Bronchial epithelial cell (primary cell): Measurements from ENCODE around the gene TFAP2C. TPM values are rescaled to one million over a fixed set of nuclear protein-coding genes. Genes with fewer than 3 reads are reported as not detected.
"Not testable (repeated sequence)": the region's sequence is repeated elsewhere in the genome, so short reads cannot be mapped to it uniquely, and the experiment has no call there.

Experiments used
- DNase-seq: peaks from one replicate; pipeline ENCODE4 v3.0.0-alpha.2; 2010; ENCODE audit warnings: low read depth
- FAIRE-seq: peaks from 2 replicates; lab custom pipeline; 2011; peaks lifted over from hg19 to GRCh38; lab: Jason Lieb, UNC
- H3K27me3 ChIP-seq: 2 replicates; pipeline ENCODE4 v1.5.1; 2011; ENCODE audit warnings: low read length; ENCODE audit not compliant: control insufficient read depth, insufficient read depth
- H3K36me3 ChIP-seq: 2 replicates; pipeline ENCODE4 v1.5.1; 2011; ENCODE audit warnings: low read length; ENCODE audit not compliant: control insufficient read depth, insufficient read depth
- H3K4me3 ChIP-seq: 2 replicates; pipeline ENCODE4 v1.5.1; 2011; ENCODE audit warnings: mild to moderate bottlenecking, low read depth, low read length, control low read depth
- total RNA-seq: library from RNA; depleted of rRNA; stranded (reverse); fragments of >200 nt; gene quantifications from 2 replicates; pipeline ENCODE4 v1.2.1, GENCODE V29; 2014
- TF ChIP-seq, protein P1 (sequence below): IDR thresholded peaks from 2 replicates; pipeline ENCODE4 v1.5.1; 2011; ENCODE audit warnings: mild to moderate bottlenecking, moderate library complexity, low read length, control low read depth, inconsistent platforms; ENCODE audit not compliant: insufficient read depth, severe bottlenecking

Gene TFAP2C
- total RNA-seq, 1 donor from 2014 or later = 2.9 TPM

DNA sequence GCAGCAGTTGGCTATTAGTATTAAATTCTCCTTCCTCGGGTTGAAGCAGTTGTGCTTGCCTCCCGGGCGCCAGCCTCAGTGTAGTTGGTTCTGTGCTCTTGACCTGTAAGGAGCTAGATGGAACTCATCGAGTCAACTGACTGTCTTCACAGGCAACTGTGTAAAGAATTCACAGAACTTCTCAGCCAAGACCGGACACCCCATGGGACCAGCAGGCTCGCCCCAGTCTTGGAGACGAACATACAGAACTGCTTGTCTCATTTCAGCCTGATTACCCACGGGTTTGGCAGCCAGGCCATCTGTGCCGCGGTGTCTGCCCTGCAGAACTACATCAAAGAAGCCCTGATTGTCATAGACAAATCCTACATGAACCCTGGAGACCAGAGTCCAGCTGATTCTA lies 8.5 kb downstream of the TFAP2C start:
- peaks cover 4% of the 10 kb centered on the region for H3K36me3 ChIP-seq
- no peak for FAIRE-seq
- TF ChIP-seq, protein P1, sequence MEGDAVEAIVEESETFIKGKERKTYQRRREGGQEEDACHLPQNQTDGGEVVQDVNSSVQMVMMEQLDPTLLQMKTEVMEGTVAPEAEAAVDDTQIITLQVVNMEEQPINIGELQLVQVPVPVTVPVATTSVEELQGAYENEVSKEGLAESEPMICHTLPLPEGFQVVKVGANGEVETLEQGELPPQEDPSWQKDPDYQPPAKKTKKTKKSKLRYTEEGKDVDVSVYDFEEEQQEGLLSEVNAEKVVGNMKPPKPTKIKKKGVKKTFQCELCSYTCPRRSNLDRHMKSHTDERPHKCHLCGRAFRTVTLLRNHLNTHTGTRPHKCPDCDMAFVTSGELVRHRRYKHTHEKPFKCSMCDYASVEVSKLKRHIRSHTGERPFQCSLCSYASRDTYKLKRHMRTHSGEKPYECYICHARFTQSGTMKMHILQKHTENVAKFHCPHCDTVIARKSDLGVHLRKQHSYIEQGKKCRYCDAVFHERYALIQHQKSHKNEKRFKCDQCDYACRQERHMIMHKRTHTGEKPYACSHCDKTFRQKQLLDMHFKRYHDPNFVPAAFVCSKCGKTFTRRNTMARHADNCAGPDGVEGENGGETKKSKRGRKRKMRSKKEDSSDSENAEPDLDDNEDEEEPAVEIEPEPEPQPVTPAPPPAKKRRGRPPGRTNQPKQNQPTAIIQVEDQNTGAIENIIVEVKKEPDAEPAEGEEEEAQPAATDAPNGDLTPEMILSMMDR = no peak
- no peak for DNase-seq
- H3K27me3 ChIP-seq = no peaks in the 10 kb centered on the region
- no peak overlapping the region for H3K4me3 ChIP-seq

DNA sequence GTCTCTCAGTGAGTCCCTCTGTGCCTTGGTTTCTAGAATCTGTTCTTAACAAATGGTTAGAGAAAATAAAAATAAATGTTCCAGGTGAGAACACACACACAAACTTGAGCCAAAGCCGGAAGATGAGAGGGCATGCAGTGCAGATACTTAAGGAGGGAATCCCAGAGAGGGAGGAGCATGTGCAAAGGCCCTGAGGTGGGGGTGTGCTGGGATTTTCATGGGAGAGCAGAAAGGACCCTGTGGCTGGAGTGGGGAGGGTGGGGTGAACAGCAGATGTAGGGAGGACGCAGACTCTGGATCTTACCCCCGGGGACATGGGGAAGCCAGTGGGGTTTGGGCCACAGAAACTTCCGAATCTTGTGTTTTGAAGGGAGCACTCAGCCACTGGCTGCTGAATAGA lies 17.5 kb downstream of the TFAP2C start:
- Histone ChIP-seq H3K36me3 (no peaks in the 10 kb centered on the region), H3K27me3 (no peaks in the 10 kb centered on the region), H3K4me3 (no peak overlapping the region)
- FAIRE-seq (no peak), DNase-seq (no peak)
- TF ChIP-seq, protein P1 = no peak

DNA sequence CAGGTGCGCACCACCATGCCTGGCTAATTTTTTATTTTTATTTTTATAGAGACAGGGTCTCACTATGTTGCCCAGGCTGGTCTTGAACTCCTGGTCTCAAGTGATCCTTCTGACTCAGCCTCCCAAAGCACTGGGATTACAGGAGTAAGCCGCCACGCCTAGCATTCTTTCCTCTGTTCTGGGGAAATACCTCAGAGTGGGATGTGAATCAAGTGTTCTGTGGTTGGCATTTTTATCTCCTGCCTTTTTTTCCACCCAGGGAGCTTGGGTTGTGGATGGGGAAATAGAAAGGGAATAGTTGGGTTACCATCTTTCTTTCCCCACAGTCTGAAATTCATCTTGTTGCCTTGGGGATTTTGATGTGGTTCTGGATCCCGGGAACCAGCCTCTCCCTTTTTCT lies 24.1 kb downstream of the TFAP2C start:
- H3K27me3 ChIP-seq = no peaks in the 10 kb centered on the region
- H3K4me3 ChIP-seq = no peak overlapping the region
- H3K36me3 ChIP-seq = no peaks in the 10 kb centered on the region
- TF ChIP-seq, protein P1 = no peak
- no peak for FAIRE-seq
- DNase-seq = no peak

DNA sequence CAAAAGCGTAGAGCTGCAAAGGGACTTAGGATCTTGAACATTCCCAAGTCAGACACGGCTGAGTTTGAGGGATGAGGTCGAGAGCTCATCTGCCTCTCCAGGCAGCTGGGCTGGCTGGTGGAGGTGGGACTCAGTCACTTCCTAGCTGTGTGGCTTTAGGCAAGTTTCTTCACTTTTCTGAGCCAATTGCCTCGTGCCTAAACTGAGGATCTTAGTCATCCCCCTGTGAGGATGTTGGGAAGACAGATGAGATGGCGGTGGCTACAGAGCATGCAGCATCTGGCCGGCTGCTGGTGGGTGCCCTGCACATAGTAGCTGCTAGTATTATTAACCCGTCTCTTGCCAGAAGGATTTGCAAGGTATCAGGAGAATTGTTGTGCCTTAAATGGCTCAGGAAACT lies 27.5 kb downstream of the TFAP2C start:
- Histone ChIP-seq H3K4me3 (no peak overlapping the region), H3K27me3 (no peaks in the 10 kb centered on the region), H3K36me3 (no peaks in the 10 kb centered on the region)
- TF ChIP-seq, protein P1 = no peak
- FAIRE-seq (no peak), DNase-seq (no peak)

DNA sequence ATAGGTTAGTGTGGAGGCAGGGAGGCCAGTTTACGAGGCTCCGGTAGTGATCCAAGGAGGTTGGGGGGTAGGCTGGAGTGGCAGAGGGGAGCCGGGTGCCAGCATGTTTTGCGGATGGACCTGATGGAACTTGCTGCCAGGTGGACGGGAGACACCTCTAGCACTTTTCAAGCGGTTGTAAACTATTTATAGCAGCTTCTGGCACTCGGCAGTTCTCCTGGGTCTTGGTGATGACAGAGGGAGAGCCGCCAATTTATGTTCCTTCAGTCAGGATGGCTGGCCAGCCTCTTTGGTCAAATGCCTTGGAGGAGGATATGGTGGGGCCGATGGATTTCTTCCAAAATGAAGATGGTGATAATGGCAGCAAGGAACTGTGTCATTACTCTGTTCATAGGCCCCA lies 28.8 kb downstream of the TFAP2C start:
- no peak for FAIRE-seq

DNA sequence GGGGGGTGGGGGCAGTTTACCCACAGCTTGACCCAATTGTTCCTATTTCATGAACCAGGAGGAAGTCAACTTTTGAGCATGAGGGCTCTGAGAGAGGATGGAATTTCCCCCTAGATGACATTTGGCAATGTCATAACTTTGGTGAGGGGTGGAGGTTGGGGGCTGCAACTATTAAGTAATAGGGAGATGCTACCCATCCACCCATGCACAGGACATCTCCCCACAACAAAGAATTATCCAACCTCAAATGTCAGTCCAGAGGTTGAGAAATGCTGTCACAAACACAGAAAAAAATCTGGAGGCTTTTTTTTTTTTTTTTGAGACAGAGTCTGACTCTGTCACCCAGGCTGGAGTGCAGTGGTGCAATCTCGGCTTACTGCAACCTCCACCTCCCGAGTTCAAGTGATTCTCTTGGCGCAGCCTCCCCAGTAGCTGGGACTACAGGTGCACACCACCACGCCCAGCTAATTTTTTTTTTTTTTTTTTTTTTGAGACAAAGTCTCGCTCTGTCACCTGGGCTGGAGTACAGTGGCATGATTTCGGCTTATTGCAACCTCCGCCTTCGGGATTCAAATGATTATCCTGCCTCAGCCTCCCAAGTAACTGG lies 29.3 kb downstream of the TFAP2C start:
- not testable (repeated sequence) for FAIRE-seq, H3K36me3 ChIP-seq, H3K4me3 ChIP-seq, H3K27me3 ChIP-seq, DNase-seq

More for the DNA sequence above, 28.8 kb downstream of the TFAP2C start:
- no peak for DNase-seq
- Histone ChIP-seq H3K27me3 (no peaks in the 10 kb centered on the region), H3K36me3 (no peaks in the 10 kb centered on the region), H3K4me3 (no peak overlapping the region)
- TF ChIP-seq, protein P1 = no peak
